GM13976 (cell line): ENCODE measurements around the gene SLC5A9.
"Not testable (repeated sequence)": the region's sequence is repeated elsewhere in the genome, so short reads cannot be mapped to it uniquely, and the experiment has no call there.

Source experiments
- DNase-seq: peaks from one replicate; pipeline ENCODE4 v3.0.0; 2012; ENCODE audit warnings: low spot score
- CTCF ChIP-seq: IDR thresholded peaks from 2 replicates; pipeline ENCODE4 v1.5.1; 2012; ENCODE audit warnings: borderline replicate concordance, mild to moderate bottlenecking; ENCODE audit not compliant: insufficient read depth; ENCODE audit errors: extremely low read depth, missing control alignments, control extremely low read depth
- in situ Hi-C: fragments of 300-500 bp; cut with MboI; formaldehyde crosslinking; loops from one replicate; pipeline ENCODE4 v1.12.0; 2022; ENCODE audit warnings: low sequenced_read_pairs, mixed read lengths, inconsistent platforms; ENCODE audit not compliant: unreplicated experiment

Gene SLC5A9

DNA sequence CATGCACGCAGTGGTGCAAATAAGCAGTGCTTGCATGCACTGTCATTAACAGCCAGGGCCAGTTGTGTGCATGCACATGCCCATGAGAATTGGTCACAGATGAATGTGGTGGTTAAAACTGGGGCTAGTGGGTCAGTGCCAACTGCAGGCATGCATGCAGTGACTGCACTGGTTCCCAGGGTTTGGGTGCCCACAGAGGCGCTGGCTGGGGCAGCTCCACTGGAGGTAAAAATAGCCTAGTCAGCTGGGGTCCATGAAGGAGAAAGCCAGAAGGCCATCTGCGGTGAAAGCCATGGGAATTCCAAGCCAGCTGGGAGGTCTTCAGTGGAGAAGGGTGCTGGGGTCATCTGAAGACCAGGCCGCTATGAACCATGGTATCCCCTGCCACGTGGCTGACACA, 70.2 kb downstream of the SLC5A9 start:
- in situ Hi-C loops, result no loop called here
- no peak for TF ChIP-seq CTCF
- DNase-seq, result no peak

DNA sequence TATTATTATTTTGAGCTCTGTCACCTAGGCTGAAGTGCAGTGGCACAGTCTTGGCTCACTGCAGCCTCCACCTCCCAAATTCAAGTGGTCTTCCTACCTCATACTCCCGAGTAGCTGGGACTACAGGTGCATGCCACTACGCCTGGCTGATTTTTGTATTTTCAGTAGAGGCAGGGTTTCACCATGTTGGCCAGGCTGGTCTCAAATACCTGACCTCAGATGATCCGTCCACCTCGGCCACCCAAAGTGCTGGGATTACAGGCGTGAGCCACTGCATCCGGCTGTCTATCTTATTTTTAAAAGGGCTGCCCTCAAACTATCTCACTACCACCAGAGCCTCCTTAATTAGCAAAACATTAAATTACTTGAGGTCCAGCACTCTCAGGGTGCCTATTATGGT, 71.6 kb downstream of the SLC5A9 start:
- not testable (repeated sequence) for DNase-seq

GRCh38 chr1:48294656-48295055, 72.1 kb downstream of the SLC5A9 start:
- no peak for TF ChIP-seq CTCF
- no peak for DNase-seq
- in situ Hi-C loops, result no loop called here

More for the DNA sequence above, 71.6 kb downstream of the SLC5A9 start:
- in situ Hi-C loops, result not testable (repeated sequence)
